Liver (tissue), 9 donors: Measurements from ENCODE around the gene ATG9B. TPM values are rescaled to one million over a fixed set of nuclear protein-coding genes. Genes with fewer than 3 reads are reported as not detected.
A peak's percentile ranks its signal among the peaks of the same experiment; 100 is the strongest.

ENCODE experiments used
- DNase-seq: peaks from one replicate; pipeline ENCODE4 v3.0.0-alpha.2; 2017; ENCODE audit warnings: low spot score
- H3K27ac ChIP-seq, 2 donors: one replicate each; pipeline ENCODE4 v1.7.0; 2013; ENCODE audit warnings: inconsistent platforms in 2 of 2, low read length in 2 of 2, control low read depth in 1 of 2, low read depth in 1 of 2, mild to moderate bottlenecking in 1 of 2
- H3K27me3 ChIP-seq, 4 donors: one replicate each; pipeline versions ENCODE4 v1.6.1 to v1.7.0; 2013; ENCODE audit warnings: low read length in 3 of 4, inconsistent platforms in 1 of 4, mild to moderate bottlenecking in 1 of 4, moderate library complexity in 1 of 4; ENCODE audit not compliant: control insufficient read depth in 4 of 4, insufficient read depth in 4 of 4
- H3K36me3 ChIP-seq, 4 donors: one replicate each; pipeline versions ENCODE4 v1.6.1 to v1.7.0; 2013; ENCODE audit warnings: low read length in 3 of 4, mild to moderate bottlenecking in 3 of 4, low read depth in 1 of 4, moderate library complexity in 1 of 4; ENCODE audit not compliant: control insufficient read depth in 4 of 4, insufficient read depth in 3 of 4
- H3K4me1 ChIP-seq, 4 donors: one replicate each; pipeline versions ENCODE4 v1.6.1 to v1.7.0; 2013; ENCODE audit warnings: low read length in 3 of 4, mild to moderate bottlenecking in 3 of 4, moderate library complexity in 1 of 4; ENCODE audit not compliant: control insufficient read depth in 4 of 4, insufficient read depth in 4 of 4
- H3K4me3 ChIP-seq, 3 donors: one replicate each; pipeline versions ENCODE4 v1.6.1 to v1.7.0; 2013; ENCODE audit warnings: low read length in 3 of 3, control low read depth in 1 of 3, low read depth in 1 of 3, mild to moderate bottlenecking in 1 of 3
- H3K9ac ChIP-seq, 2 donors: one replicate each; pipeline ENCODE4 v1.7.0; 2013; ENCODE audit warnings: low read length in 2 of 2, mild to moderate bottlenecking in 2 of 2, moderate library complexity in 2 of 2, control low read depth in 1 of 2, low read depth in 1 of 2
- H3K9me3 ChIP-seq, 4 donors: one replicate each; pipeline versions ENCODE4 v1.6.1 to v1.7.0; 2013; ENCODE audit warnings: low read length in 3 of 4; ENCODE audit not compliant: control insufficient read depth in 4 of 4
- ATF3 ChIP-seq: IDR thresholded peaks from 2 replicates; pipeline ENCODE4 v1.6.1; 2016; ENCODE audit warnings: antibody characterized with exemption
- EGR1 ChIP-seq, 2 donors: IDR thresholded peaks; 2 replicates each; pipeline ENCODE4 v1.6.1; 2016 to 2018; ENCODE audit warnings: antibody characterized with exemption in 2 of 2, low read depth in 2 of 2
- FOXA1 ChIP-seq: IDR thresholded peaks from 2 replicates; pipeline ENCODE4 v1.6.1; 2016; ENCODE audit warnings: antibody characterized with exemption
- FOXA2 ChIP-seq: IDR thresholded peaks from 2 replicates; pipeline ENCODE4 v1.6.1; 2016; ENCODE audit warnings: antibody characterized with exemption
- GABPA ChIP-seq, 2 donors: IDR thresholded peaks in 1 of 2; conservative IDR thresholded peaks in 1 of 2; 2 replicates each; pipeline ENCODE4 v1.6.1; 2016; ENCODE audit warnings: antibody characterized with exemption in 2 of 2, mild to moderate bottlenecking in 1 of 2, moderate library complexity in 1 of 2
- HNF4A ChIP-seq, 2 donors: conservative IDR thresholded peaks; 2 replicates each; pipeline ENCODE4 v1.6.1; 2016; ENCODE audit warnings: antibody characterized with exemption in 2 of 2, mild to moderate bottlenecking in 2 of 2
- HNF4G ChIP-seq: IDR thresholded peaks from 2 replicates; pipeline ENCODE4 v1.6.1; 2016; ENCODE audit warnings: antibody characterized with exemption
- JUND ChIP-seq, 2 donors: IDR thresholded peaks; 2 replicates each; pipeline ENCODE4 v1.6.1; 2016; ENCODE audit warnings: antibody characterized with exemption in 2 of 2
- MAX ChIP-seq: IDR thresholded peaks from 2 replicates; pipeline ENCODE4 v1.6.1; 2016; ENCODE audit warnings: antibody characterized with exemption
- RAD21 ChIP-seq, 2 donors: IDR thresholded peaks; 2 replicates each; pipeline ENCODE4 v1.6.1; 2016; ENCODE audit warnings: antibody characterized with exemption in 2 of 2, mild to moderate bottlenecking in 2 of 2
- REST ChIP-seq: IDR thresholded peaks from 2 replicates; pipeline ENCODE4 v1.6.1; 2016; ENCODE audit warnings: antibody characterized with exemption, mild to moderate bottlenecking
- RXRA ChIP-seq, 2 donors: IDR thresholded peaks; 2 replicates each; pipeline ENCODE4 v1.6.1; 2017 to 2018; ENCODE audit warnings: antibody characterized with exemption in 2 of 2, mild to moderate bottlenecking in 1 of 2
- SP1 ChIP-seq: IDR thresholded peaks from 2 replicates; pipeline ENCODE4 v1.6.1; 2018; ENCODE audit warnings: antibody characterized with exemption, mild to moderate bottlenecking
- TAF1 ChIP-seq: conservative IDR thresholded peaks from 2 replicates; pipeline ENCODE4 v1.6.1; 2016; ENCODE audit warnings: antibody characterized with exemption, mild to moderate bottlenecking
- YY1 ChIP-seq: IDR thresholded peaks from 2 replicates; pipeline ENCODE4 v1.6.1; 2016; ENCODE audit warnings: antibody characterized with exemption, mild to moderate bottlenecking
- WGBS: extraction: QIAGEN DNeasy Blood & Tissue Kit; methylation state at CpG from one replicate; pipeline ENCODE4 v1.1.7; 2013; 5-methylcytosine and 5-hydroxymethylcytosine counted together
- polyA plus RNA-seq, 2 donors: library from polyadenylated mRNA; stranded (reverse) in 1 of 2; unstranded in 1 of 2; fragments of 200-250 nt in 1 of 2; fragments of >200 nt in 1 of 2; fragmentation: Nextera tagmentation in 1 of 2; extraction: Ambion mirVana in 1 of 2; gene quantifications; one replicate each; pipeline versions ENCODE4 v1.2.1 to v1.2.3, GENCODE V29; 2013 to 2015
- total RNA-seq, 2 donors: library from RNA; depleted of rRNA; stranded (reverse); fragments of >200 nt; gene quantifications; one replicate each; pipeline ENCODE4 v1.2.3, GENCODE V29; 2014
- donor health status: healthy.
- donor health status: healthy.
- donor health status: healthy.
- donor health status: healthy.
- donor health status: healthy.

Gene ATG9B
- total and polyA plus RNA-seq, 4 donors, result 0.61 TPM; not detected in 3

GRCh38 chr7:151062399-151063211 lies 38.3 kb upstream of the ATG9B start (continued):
- peak; percentile 26 for TF ChIP-seq REST
- no peak for TF ChIP-seq HNF4G

GRCh38 chr7:151062111-151062398 lies 37.8 kb upstream of the ATG9B start:
- Histone ChIP-seq H3K9ac (no peak overlapping the region), H3K4me1 (peaks cover 13 to 65% (median 49%) of the 10 kb centered on the region in 4 donors), H3K4me3 (no peak overlapping the region), H3K27ac (no peak overlapping the region), H3K9me3 (no peaks in the 10 kb centered on the region), H3K36me3 (peaks cover 7 to 19% (median 18%) of the 10 kb centered on the region in 4 donors), H3K27me3 (no peaks in the 10 kb centered on the region)
- WGBS, result 45% methylated on average over 11 of the region's 11 CpGs
- DNase-seq, result no peak
- TF ChIP-seq HNF4A (conservative IDR thresholded peaks at IDR 0.05) (no peak), SP1 (no peak), RXRA (IDR thresholded peaks at IDR 0.05) (no peak), FOXA1 (no peak), RAD21 (IDR thresholded peaks at IDR 0.05) (no peak), JUND (IDR thresholded peaks at IDR 0.05) (no peak)

GRCh38 chr7:151061213-151062110 lies 37.2 kb upstream of the ATG9B start:
- H3K36me3 ChIP-seq, result peaks cover 6 to 14% (median 13%) of the 10 kb centered on the region in 4 donors
- H3K27me3 ChIP-seq, result no peaks in the 10 kb centered on the region
- TF ChIP-seq FOXA1 (no peak), HNF4G (no peak), RAD21 (IDR thresholded peaks at IDR 0.05) (no peak), HNF4A (conservative IDR thresholded peaks at IDR 0.05) (no peak), ATF3 (no peak), MAX (no peak), EGR1 (IDR thresholded peaks at IDR 0.05; ENCODE audit: low read depth in 2 of 2) (no peak), GABPA (IDR thresholded peaks at IDR 0.05 in 1 of 2, conservative IDR thresholded peaks at IDR 0.05 in 1 of 2) (no peak), RXRA (IDR thresholded peaks at IDR 0.05) (no peak), TAF1 (no peak), SP1 (no peak), FOXA2 (no peak), YY1 (no peak)
- no peak overlapping the region for H3K4me3 ChIP-seq
- DNase-seq, result no peak
- H3K9me3 ChIP-seq, result no peaks in the 10 kb centered on the region
- H3K4me1 ChIP-seq, result peaks cover 17 to 70% (median 54%) of the 10 kb centered on the region in 4 donors
- WGBS, result 76% methylated on average over 33 of the region's 33 CpGs
- no peak overlapping the region for H3K9ac ChIP-seq
- H3K27ac ChIP-seq, result peak overlapping the region in 1 of 2 donors; percentile 25
